Measurements from ENCODE around the gene AQP9. TPM values are rescaled to one million over a fixed set of nuclear protein-coding genes. Genes with fewer than 3 reads are reported as not detected.
"Not testable (repeated sequence)": the region's sequence is repeated elsewhere in the genome, so short reads cannot be mapped to it uniquely, and the experiment has no call there.

Gene AQP9
- total RNA-seq, 1 donor from 2014 or later: not detected

- Mint-ChIP-seq H3K27me3 (ENCODE audit: insufficient read depth) (peaks cover 23% of the 10 kb centered on the region), H3K36me3 (ENCODE audit: low read depth) (no peaks in the 10 kb centered on the region), H3K9me3 (no peaks in the 10 kb centered on the region), H3K4me3 (no peak overlapping the region), H3K4me1 (ENCODE audit: low read depth) (no peaks in the 10 kb centered on the region), H3K27ac (no peak overlapping the region)
- intact Hi-C loops (cut with micrococcal nuclease): no loop called here
- DNase-seq (ENCODE audit: low spot score): no peak
These were observed 36.5 kb downstream of the AQP9 start for GRCh38 chr15:58174709-58175108.

- intact Hi-C loops (cut with micrococcal nuclease): no loop called here
- no peak overlapping the region for H3K4me3 Mint-ChIP-seq
These were observed 37.8 kb downstream of the AQP9 start for GRCh38 chr15:58175955-58176354.

GRCh38 chr15:58178668-58179067 is 40.5 kb downstream of the AQP9 start:
- Mint-ChIP-seq H3K27me3 (ENCODE audit: insufficient read depth) (peaks cover 31% of the 10 kb centered on the region), H3K27ac (no peak overlapping the region), H3K36me3 (ENCODE audit: low read depth) (no peaks in the 10 kb centered on the region), H3K4me3 (no peak overlapping the region), H3K9me3 (no peaks in the 10 kb centered on the region), H3K4me1 (ENCODE audit: low read depth) (no peaks in the 10 kb centered on the region)
- intact Hi-C loops (cut with micrococcal nuclease): no loop called here
- DNase-seq (ENCODE audit: low spot score): no peak

More at GRCh38 chr15:58175955-58176354, 37.8 kb downstream of the AQP9 start:
- Mint-ChIP-seq H3K36me3 (ENCODE audit: low read depth) (no peaks in the 10 kb centered on the region), H3K9me3 (no peaks in the 10 kb centered on the region), H3K27ac (no peak overlapping the region), H3K27me3 (ENCODE audit: insufficient read depth) (peaks cover 23% of the 10 kb centered on the region), H3K4me1 (ENCODE audit: low read depth) (no peaks in the 10 kb centered on the region)
- DNase-seq (ENCODE audit: low spot score): no peak

GRCh38 chr15:58179206-58179605 is 41.0 kb downstream of the AQP9 start:
- Mint-ChIP-seq H3K4me1 (ENCODE audit: low read depth) (no peaks in the 10 kb centered on the region), H3K27me3 (ENCODE audit: insufficient read depth) (peaks cover 27% of the 10 kb centered on the region), H3K36me3 (ENCODE audit: low read depth) (no peaks in the 10 kb centered on the region), H3K4me3 (no peak overlapping the region), H3K9me3 (no peaks in the 10 kb centered on the region), H3K27ac (no peak overlapping the region)
- no peak for DNase-seq (ENCODE audit: low spot score)
- intact Hi-C loops (cut with micrococcal nuclease): no loop called here

- H3K4me3 Mint-ChIP-seq: no peak overlapping the region
- peaks cover 2% of the 10 kb centered on the region for H3K4me1 Mint-ChIP-seq (ENCODE audit: low read depth)
- H3K36me3 Mint-ChIP-seq (ENCODE audit: low read depth): no peaks in the 10 kb centered on the region
- peaks cover 29% of the 10 kb centered on the region for H3K27me3 Mint-ChIP-seq (ENCODE audit: insufficient read depth)
- no peaks in the 10 kb centered on the region for H3K9me3 Mint-ChIP-seq
- DNase-seq (ENCODE audit: low spot score): no peak
- intact Hi-C loops (cut with micrococcal nuclease): loop anchor here (5.0 kb wide), 2 partner anchors 108 to 448 kb away; no protein-coding TSS in a partner anchor
- no peak overlapping the region for H3K27ac Mint-ChIP-seq
These were observed 41.7 kb downstream of the AQP9 start for GRCh38 chr15:58179741-58180381.

- intact Hi-C loops (cut with micrococcal nuclease): loop anchor here (1.0 to 5.0 kb wide), 4 partner anchors 110 to 624 kb away; no protein-coding TSS in a partner anchor
- Mint-ChIP-seq H3K27ac (no peak overlapping the region), H3K9me3 (no peaks in the 10 kb centered on the region), H3K27me3 (ENCODE audit: insufficient read depth) (peaks cover 24% of the 10 kb centered on the region), H3K4me1 (ENCODE audit: low read depth) (peaks cover 11% of the 10 kb centered on the region), H3K36me3 (ENCODE audit: low read depth) (no peaks in the 10 kb centered on the region), H3K4me3 (no peak overlapping the region)
- DNase-seq (ENCODE audit: low spot score): no peak
These were observed 44.4 kb downstream of the AQP9 start for GRCh38 chr15:58182460-58183163.

- Mint-ChIP-seq H3K4me3 (no peak overlapping the region), H3K27me3 (ENCODE audit: insufficient read depth) (peaks cover 24% of the 10 kb centered on the region), H3K36me3 (ENCODE audit: low read depth) (no peaks in the 10 kb centered on the region), H3K4me1 (ENCODE audit: low read depth) (peaks cover 11% of the 10 kb centered on the region), H3K27ac (no peak overlapping the region), H3K9me3 (no peaks in the 10 kb centered on the region)
- no peak for DNase-seq (ENCODE audit: low spot score)
- intact Hi-C loops (cut with micrococcal nuclease): no loop called here
These were observed 47.3 kb downstream of the AQP9 start for GRCh38 chr15:58185439-58185838.

- no peak for DNase-seq (ENCODE audit: low spot score)
- Mint-ChIP-seq H3K4me1 (ENCODE audit: low read depth) (peaks cover 11% of the 10 kb centered on the region), H3K27ac (no peak overlapping the region), H3K36me3 (ENCODE audit: low read depth) (no peaks in the 10 kb centered on the region), H3K4me3 (no peak overlapping the region), H3K9me3 (no peaks in the 10 kb centered on the region), H3K27me3 (ENCODE audit: insufficient read depth) (peaks cover 26% of the 10 kb centered on the region)
- intact Hi-C loops (cut with micrococcal nuclease): no loop called here
These were observed 51.1 kb downstream of the AQP9 start for GRCh38 chr15:58189148-58189811.

GRCh38 chr15:58190419-58190818 is 52.2 kb downstream of the AQP9 start:
- H3K4me1 Mint-ChIP-seq (ENCODE audit: low read depth): peaks cover 4% of the 10 kb centered on the region
- no peaks in the 10 kb centered on the region for H3K36me3 Mint-ChIP-seq (ENCODE audit: low read depth)
- no peak overlapping the region for H3K4me3 Mint-ChIP-seq
- no peak for DNase-seq (ENCODE audit: low spot score)
- intact Hi-C loops (cut with micrococcal nuclease): no loop called here
- H3K27me3 Mint-ChIP-seq (ENCODE audit: insufficient read depth): peaks cover 30% of the 10 kb centered on the region
- H3K9me3 Mint-ChIP-seq: no peaks in the 10 kb centered on the region
- no peak overlapping the region for H3K27ac Mint-ChIP-seq

GRCh38 chr15:58193636-58194035 is 55.5 kb downstream of the AQP9 start:
- intact Hi-C loops (cut with micrococcal nuclease); H3K4me3 Mint-ChIP-seq; H3K9me3 Mint-ChIP-seq; H3K27ac Mint-ChIP-seq; DNase-seq (ENCODE audit: low spot score); H3K4me1 Mint-ChIP-seq (ENCODE audit: low read depth); H3K36me3 Mint-ChIP-seq (ENCODE audit: low read depth): not testable (repeated sequence)
- peaks cover 38% of the 10 kb centered on the region for H3K27me3 Mint-ChIP-seq (ENCODE audit: insufficient read depth)

- Mint-ChIP-seq H3K27ac (no peak overlapping the region), H3K4me1 (ENCODE audit: low read depth) (no peaks in the 10 kb centered on the region), H3K4me3 (no peak overlapping the region), H3K9me3 (no peaks in the 10 kb centered on the region), H3K27me3 (ENCODE audit: insufficient read depth) (peaks cover 44% of the 10 kb centered on the region), H3K36me3 (ENCODE audit: low read depth) (no peaks in the 10 kb centered on the region)
- DNase-seq (ENCODE audit: low spot score): no peak
- intact Hi-C loops (cut with micrococcal nuclease): no loop called here
These were observed 62.6 kb downstream of the AQP9 start for GRCh38 chr15:58200739-58201138.

- Mint-ChIP-seq H3K4me3 (no peak overlapping the region), H3K36me3 (ENCODE audit: low read depth) (no peaks in the 10 kb centered on the region), H3K27ac (no peak overlapping the region), H3K4me1 (ENCODE audit: low read depth) (no peaks in the 10 kb centered on the region), H3K9me3 (no peaks in the 10 kb centered on the region), H3K27me3 (ENCODE audit: insufficient read depth) (peaks cover 42% of the 10 kb centered on the region)
- intact Hi-C loops (cut with micrococcal nuclease): no loop called here
- DNase-seq (ENCODE audit: low spot score): no peak
These were observed 63.3 kb downstream of the AQP9 start for GRCh38 chr15:58201516-58201915.

GRCh38 chr15:58203537-58203936 is 65.4 kb downstream of the AQP9 start:
- Mint-ChIP-seq H3K36me3 (ENCODE audit: low read depth) (no peaks in the 10 kb centered on the region), H3K4me3 (no peak overlapping the region), H3K27ac (no peak overlapping the region), H3K9me3 (no peaks in the 10 kb centered on the region), H3K4me1 (ENCODE audit: low read depth) (no peaks in the 10 kb centered on the region), H3K27me3 (ENCODE audit: insufficient read depth) (peaks cover 27% of the 10 kb centered on the region)
- intact Hi-C loops (cut with micrococcal nuclease): no loop called here
- DNase-seq (ENCODE audit: low spot score): no peak
